Measurements from ENCODE around the gene PHAX.
"Not testable (repeated sequence)": the region's sequence is repeated elsewhere in the genome, so short reads cannot be mapped to it uniquely, and the experiment has no call there.

The PHAX gene

DNA sequence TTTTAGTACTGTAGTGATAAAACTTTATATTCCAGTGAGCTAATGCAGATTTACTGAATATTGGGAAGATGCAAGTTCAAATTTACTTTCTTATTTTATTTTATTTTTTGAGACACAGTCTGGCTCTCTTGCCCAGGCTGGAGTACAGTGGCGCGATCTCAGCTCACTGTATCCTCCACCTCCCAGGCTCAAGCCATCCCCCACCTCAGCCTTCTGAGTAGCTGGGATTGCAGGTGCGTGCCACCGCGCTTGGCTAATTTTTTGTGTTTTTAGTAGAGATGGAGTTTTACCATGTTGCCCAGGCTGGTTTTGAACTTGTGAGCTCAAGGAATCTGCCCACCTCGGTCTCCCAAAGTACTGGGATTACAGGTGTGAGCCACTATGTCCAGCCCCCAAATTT is 9.9 kb downstream of the PHAX start:
- no peak for DNase-seq (ENCODE audit: low read depth)
- no peak overlapping the region for H3K4me3 ChIP-seq (ENCODE audit: low read depth, low read length)
- TF ChIP-seq, protein P1, sequence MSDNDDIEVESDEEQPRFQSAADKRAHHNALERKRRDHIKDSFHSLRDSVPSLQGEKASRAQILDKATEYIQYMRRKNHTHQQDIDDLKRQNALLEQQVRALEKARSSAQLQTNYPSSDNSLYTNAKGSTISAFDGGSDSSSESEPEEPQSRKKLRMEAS (IDR thresholded peaks at IDR 0.05; ENCODE audit: low read depth, low read length), result no peak

DNA sequence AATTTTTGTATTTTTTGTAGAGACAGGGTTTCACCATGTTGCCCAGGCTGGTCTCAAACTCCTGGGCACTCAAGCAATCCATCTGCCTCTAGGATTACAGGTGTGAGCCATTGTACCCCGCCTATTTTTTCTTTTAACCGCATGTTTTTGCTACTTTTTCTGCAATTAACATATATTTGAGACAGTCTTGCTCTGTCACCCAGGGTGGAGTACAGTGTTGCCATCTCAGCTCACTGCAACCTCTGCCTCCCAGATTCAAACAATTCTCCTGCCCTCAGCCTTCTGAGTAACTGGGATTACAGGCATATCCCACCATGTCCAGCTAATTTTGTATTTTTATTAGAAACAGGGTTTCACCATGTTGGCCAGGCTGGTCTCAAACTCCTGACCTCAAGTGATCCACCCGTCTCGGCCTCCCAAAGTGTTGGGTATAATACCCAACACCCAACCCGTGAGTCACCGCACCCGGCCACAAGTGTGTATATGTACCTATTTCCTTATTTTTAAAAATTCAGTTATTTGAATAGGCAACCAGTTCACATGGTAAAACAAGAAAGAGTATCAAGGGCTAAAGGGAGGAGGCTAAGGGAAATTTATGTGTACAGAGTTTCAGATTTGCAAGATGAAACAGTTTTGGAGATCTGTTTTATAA is 13.3 kb downstream of the PHAX start:
- peak; percentile 19 for DNase-seq (ENCODE audit: low read depth)
- TF ChIP-seq, protein P1 (IDR thresholded peaks at IDR 0.05; ENCODE audit: low read depth, low read length), result no peak
- TF ChIP-seq, protein P2, sequence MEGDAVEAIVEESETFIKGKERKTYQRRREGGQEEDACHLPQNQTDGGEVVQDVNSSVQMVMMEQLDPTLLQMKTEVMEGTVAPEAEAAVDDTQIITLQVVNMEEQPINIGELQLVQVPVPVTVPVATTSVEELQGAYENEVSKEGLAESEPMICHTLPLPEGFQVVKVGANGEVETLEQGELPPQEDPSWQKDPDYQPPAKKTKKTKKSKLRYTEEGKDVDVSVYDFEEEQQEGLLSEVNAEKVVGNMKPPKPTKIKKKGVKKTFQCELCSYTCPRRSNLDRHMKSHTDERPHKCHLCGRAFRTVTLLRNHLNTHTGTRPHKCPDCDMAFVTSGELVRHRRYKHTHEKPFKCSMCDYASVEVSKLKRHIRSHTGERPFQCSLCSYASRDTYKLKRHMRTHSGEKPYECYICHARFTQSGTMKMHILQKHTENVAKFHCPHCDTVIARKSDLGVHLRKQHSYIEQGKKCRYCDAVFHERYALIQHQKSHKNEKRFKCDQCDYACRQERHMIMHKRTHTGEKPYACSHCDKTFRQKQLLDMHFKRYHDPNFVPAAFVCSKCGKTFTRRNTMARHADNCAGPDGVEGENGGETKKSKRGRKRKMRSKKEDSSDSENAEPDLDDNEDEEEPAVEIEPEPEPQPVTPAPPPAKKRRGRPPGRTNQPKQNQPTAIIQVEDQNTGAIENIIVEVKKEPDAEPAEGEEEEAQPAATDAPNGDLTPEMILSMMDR (IDR thresholded peaks at IDR 0.05; ENCODE audit: low read depth, low read length), result no peak
- TF ChIP-seq POLR2A (IDR thresholded peaks at IDR 0.05; ENCODE audit: extremely low read depth, insufficient read length), result no peak
- TF ChIP-seq MYC (IDR thresholded peaks at IDR 0.05; ENCODE audit: low read depth, low read length), result no peak
- H3K4me3 ChIP-seq (ENCODE audit: low read depth, low read length), result no peak overlapping the region

DNA sequence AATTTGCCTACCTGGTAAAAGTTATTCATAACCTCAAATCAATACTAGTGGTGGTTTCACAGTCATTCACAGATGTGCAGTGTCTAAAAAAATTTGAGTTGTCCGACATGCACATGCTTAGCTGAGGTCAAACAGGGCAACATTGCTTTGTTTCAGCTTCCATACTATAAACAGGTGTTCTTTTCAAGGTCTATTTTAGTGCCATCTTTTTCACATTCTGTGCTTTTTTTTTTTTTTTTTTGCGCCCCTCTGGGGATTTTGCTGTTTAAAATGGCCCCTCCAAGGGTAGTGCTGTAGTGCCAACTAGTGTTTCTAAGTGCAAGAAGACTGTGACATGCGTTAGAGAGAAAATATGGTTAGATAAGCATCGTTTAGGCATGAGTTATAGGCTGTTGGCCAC is 14.5 kb downstream of the PHAX start:
- DNase-seq (ENCODE audit: low read depth), result no peak
- TF ChIP-seq, protein P1 (IDR thresholded peaks at IDR 0.05; ENCODE audit: low read depth, low read length), result no peak
- TF ChIP-seq POLR2A (IDR thresholded peaks at IDR 0.05; ENCODE audit: extremely low read depth, insufficient read length) (no peak), MYC (IDR thresholded peaks at IDR 0.05; ENCODE audit: low read depth, low read length) (no peak)
- TF ChIP-seq, protein P2 (IDR thresholded peaks at IDR 0.05; ENCODE audit: low read depth, low read length), result no peak
- H3K4me3 ChIP-seq (ENCODE audit: low read depth, low read length), result no peak overlapping the region

DNA sequence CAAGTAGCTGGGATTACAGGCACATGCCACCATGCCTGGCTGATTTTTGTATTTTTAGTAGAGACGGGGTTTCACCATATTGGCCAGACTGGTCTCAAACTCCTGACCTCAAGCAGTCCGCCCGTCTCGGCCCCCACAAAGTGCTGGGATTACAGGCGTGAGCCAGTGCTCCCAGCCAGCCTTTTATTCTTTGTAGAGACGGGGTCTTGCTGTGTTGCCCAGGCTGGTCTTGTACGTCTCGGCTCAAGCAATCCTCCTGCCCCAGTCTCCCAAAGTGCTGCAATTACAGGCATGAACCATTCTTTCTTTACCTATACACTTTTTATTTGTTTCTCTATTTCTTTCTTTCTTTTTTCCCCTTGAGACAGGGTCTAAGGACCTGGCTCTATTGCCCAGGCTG is 16.9 kb downstream of the PHAX start:
- not testable (repeated sequence) for H3K4me3 ChIP-seq (ENCODE audit: low read depth, low read length); DNase-seq (ENCODE audit: low read depth)

DNA sequence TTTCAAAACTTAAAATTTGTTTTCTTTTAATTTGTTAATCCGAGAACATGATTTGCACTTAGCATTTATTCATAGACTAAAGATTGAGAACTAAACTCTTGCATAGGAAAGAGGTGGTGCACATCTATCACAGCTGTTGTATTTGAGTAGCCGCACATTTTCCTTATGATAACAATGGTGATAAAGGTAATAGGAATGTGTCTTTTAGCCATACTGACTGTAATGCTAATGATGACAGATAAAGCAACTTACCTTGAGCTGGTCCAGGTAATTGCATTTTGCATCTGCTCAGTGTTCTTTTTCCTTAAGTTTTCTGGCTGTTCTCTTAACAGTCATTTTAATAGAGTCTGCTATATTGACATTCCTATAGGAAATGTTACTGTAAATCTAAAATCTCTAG is 19.0 kb downstream of the PHAX start:
- DNase-seq (ENCODE audit: low read depth), result no peak
- TF ChIP-seq, protein P2 (IDR thresholded peaks at IDR 0.05; ENCODE audit: low read depth, low read length), result no peak
- TF ChIP-seq, protein P1 (IDR thresholded peaks at IDR 0.05; ENCODE audit: low read depth, low read length), result no peak
- no peak for TF ChIP-seq POLR2A (IDR thresholded peaks at IDR 0.05; ENCODE audit: extremely low read depth, insufficient read length)
- no peak for TF ChIP-seq MYC (IDR thresholded peaks at IDR 0.05; ENCODE audit: low read depth, low read length)
- no peak overlapping the region for H3K4me3 ChIP-seq (ENCODE audit: low read depth, low read length)

DNA sequence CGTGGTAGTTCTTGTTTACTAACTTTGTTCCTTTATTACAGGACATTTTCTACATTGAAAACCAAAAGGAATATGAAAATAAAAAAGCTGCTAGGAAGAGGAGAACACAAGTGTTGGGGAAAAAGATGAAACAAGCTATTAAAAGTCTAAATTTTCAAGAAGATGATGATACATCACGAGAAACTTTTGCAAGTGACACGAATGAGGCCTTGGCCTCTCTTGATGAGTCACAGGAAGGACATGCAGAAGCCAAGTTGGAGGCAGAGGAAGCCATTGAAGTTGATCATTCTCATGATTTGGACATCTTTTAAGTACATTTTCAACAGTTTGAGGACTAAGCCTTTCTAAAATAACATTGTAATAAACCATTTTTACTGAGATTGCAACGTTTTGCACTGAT is 23.8 kb downstream of the PHAX start:
- peak; percentile 79 for DNase-seq (ENCODE audit: low read depth)
- no peak overlapping the region for H3K4me3 ChIP-seq (ENCODE audit: low read depth, low read length)
- TF ChIP-seq POLR2A (IDR thresholded peaks at IDR 0.05; ENCODE audit: extremely low read depth, insufficient read length), result no peak
- no peak for TF ChIP-seq MYC (IDR thresholded peaks at IDR 0.05; ENCODE audit: low read depth, low read length)
- TF ChIP-seq, protein P1 (IDR thresholded peaks at IDR 0.05; ENCODE audit: low read depth, low read length), result no peak
- TF ChIP-seq, protein P2 (IDR thresholded peaks at IDR 0.05; ENCODE audit: low read depth, low read length), result no peak

DNA sequence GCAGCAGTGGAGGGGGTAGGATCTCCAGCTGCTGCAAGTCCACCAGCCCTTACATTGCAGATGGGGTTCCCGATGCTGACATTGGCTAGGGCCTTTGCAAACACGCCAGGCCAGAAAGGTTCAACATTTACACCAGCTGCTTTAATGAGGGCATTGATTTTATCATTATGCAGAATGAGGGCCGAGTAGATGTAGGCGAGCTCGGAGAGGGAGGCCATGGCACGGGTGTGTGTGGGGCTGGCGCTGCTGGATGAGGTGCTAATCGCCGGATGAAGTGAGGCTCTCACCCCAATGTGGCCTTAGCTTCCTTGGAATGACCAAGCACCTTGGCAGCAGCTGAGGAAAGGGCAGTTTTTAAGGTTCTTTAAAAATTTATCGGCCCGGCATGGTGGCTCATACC is 27.4 kb downstream of the PHAX start:
- no peak overlapping the region for H3K4me3 ChIP-seq (ENCODE audit: low read depth, low read length)
- no peak for DNase-seq (ENCODE audit: low read depth)
- TF ChIP-seq, protein P2 (IDR thresholded peaks at IDR 0.05; ENCODE audit: low read depth, low read length), result no peak
- TF ChIP-seq, protein P1 (IDR thresholded peaks at IDR 0.05; ENCODE audit: low read depth, low read length), result no peak
- TF ChIP-seq POLR2A (IDR thresholded peaks at IDR 0.05; ENCODE audit: extremely low read depth, insufficient read length), result no peak
- TF ChIP-seq MYC (IDR thresholded peaks at IDR 0.05; ENCODE audit: low read depth, low read length), result no peak
